Vagina (tissue), 2 donors: ENCODE measurements around the gene PLAGL1. TPM values are rescaled to one million over a fixed set of nuclear protein-coding genes. Genes with fewer than 3 reads are reported as not detected.

Experiments used
- DNase-seq, 2 donors: peaks; one replicate each; pipeline ENCODE4 v3.0.0-alpha.2; 2017; ENCODE audit errors: extremely low spot score in 2 of 2
- H3K27ac ChIP-seq: fragments of 200-600 bp; sonication (generic); one replicate; pipeline ENCODE4 v1.5.1; 2019
- H3K27me3 ChIP-seq: fragments of 200-600 bp; sonication (generic); one replicate; pipeline ENCODE4 v1.5.1; 2019
- H3K36me3 ChIP-seq, 2 donors: fragments of 200-600 bp; sonication (generic); one replicate each; pipeline ENCODE4 v1.5.1; 2017 to 2019
- H3K4me1 ChIP-seq: fragments of 200-600 bp; sonication (generic); one replicate; pipeline ENCODE4 v1.5.1; 2019
- H3K4me3 ChIP-seq, 2 donors: fragments of 200-600 bp; sonication (generic); 1 replicate in 1 of 2; 2 replicates in 1 of 2; pipeline ENCODE4 v1.5.1; 2016 to 2019
- H3K9me3 ChIP-seq: fragments of 200-600 bp; sonication (generic); one replicate; pipeline ENCODE4 v1.5.1; 2019
- POLR2A ChIP-seq, 2 donors: fragments of 450-650 bp; IDR thresholded peaks; one replicate each; pipeline ENCODE4 v1.6.1; 2017; ENCODE audit warnings: antibody characterized with exemption in 2 of 2, mild to moderate bottlenecking in 2 of 2, moderate library complexity in 2 of 2
- POLR2AphosphoS5 ChIP-seq, 2 donors: sonication (generic); formaldehyde crosslinking; IDR thresholded peaks; one replicate each; pipeline ENCODE4 v1.9.0; 2017; ENCODE audit warnings: antibody characterized with exemption in 2 of 2, mild to moderate bottlenecking in 2 of 2, low read depth in 1 of 2; ENCODE audit not compliant: insufficient read depth in 1 of 2
- intact Hi-C: fragments of 100-400 bp; cut with DNase I; formaldehyde crosslinking; loops from one replicate; pipeline ENCODE4 v1.15.1; 2023
- total RNA-seq: library from RNA; depleted of rRNA; stranded (reverse); fragments of >200 nt; gene quantifications from one replicate; pipeline ENCODE4 v1.2.3, GENCODE V29; 2016
- TF ChIP-seq, protein P1 (sequence below), 3 experiments: fragments of 450-650 bp in 2 of 3; fragments of 200-600 bp in 1 of 3; sonication (generic) in 1 of 3; IDR thresholded peaks; one replicate each; pipeline ENCODE4 v1.5.1; 2017 to 2019; ENCODE audit warnings: antibody characterized with exemption in 3 of 3, mild to moderate bottlenecking in 2 of 3, moderate library complexity in 2 of 3

PLAGL1 gene
- total RNA-seq, 1 donor from 2014 or later: 23.1 TPM

DNA sequence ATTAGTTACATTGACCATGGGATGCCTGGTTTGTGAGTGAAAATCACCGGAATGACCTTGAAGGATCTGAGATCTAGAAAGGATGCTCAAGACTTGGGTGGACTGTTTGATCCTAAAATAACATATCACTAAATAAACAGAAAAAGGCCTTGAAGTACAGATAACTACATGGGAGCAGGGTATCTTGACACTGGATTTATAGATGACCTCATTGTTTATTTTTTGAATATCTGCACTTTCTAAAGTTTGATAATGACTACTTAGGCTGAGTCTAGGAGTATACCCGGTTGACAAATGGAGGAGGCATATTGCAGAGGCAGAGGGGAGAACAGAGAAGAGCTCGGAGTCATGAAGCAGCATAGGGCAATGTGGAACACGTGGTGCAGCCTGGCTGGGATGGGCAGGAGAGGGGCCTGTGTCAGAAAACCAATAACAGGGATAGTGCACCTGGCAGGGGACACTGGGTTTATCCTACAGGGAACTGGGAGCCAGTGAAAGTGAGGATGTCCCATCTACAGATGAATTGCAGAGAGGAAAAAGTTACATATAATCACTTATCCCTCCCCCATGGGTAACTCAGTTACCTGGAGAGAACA lies 50.3 kb downstream of the PLAGL1 start:
- TF ChIP-seq POLR2A (IDR thresholded peaks at IDR 0.05): no peak
- TF ChIP-seq, protein P1, sequence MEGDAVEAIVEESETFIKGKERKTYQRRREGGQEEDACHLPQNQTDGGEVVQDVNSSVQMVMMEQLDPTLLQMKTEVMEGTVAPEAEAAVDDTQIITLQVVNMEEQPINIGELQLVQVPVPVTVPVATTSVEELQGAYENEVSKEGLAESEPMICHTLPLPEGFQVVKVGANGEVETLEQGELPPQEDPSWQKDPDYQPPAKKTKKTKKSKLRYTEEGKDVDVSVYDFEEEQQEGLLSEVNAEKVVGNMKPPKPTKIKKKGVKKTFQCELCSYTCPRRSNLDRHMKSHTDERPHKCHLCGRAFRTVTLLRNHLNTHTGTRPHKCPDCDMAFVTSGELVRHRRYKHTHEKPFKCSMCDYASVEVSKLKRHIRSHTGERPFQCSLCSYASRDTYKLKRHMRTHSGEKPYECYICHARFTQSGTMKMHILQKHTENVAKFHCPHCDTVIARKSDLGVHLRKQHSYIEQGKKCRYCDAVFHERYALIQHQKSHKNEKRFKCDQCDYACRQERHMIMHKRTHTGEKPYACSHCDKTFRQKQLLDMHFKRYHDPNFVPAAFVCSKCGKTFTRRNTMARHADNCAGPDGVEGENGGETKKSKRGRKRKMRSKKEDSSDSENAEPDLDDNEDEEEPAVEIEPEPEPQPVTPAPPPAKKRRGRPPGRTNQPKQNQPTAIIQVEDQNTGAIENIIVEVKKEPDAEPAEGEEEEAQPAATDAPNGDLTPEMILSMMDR (IDR thresholded peaks at IDR 0.05): no peak
- TF ChIP-seq POLR2AphosphoS5 (IDR thresholded peaks at IDR 0.05; ENCODE audit: insufficient read depth in 1 of 2, low read depth in 1 of 2): no peak

DNA sequence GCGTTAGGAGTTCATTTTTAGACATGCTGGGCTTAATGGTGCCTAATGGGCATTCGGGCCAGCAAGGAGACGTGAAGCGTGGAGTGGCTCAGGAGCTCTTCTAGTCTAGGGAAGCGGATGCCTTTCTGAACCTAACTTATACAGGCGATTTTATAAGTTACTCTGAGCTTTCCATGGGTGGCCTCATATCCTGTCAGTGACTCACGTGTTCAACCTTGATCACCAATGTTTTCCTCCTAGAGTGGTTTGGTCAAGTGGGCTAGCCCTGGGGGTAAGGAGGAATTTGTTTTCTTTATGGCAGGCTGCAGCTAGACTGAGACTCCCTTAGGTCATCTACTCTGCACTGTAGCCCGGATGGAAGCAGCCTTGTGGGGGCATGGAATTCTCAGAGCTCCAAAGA lies 52.1 kb downstream of the PLAGL1 start:
- Histone ChIP-seq H3K4me3 (no peak overlapping the region), H3K27me3 (no peaks in the 10 kb centered on the region), H3K27ac (no peak overlapping the region), H3K36me3 (no peaks in the 10 kb centered on the region), H3K9me3 (no peaks in the 10 kb centered on the region), H3K4me1 (no peaks in the 10 kb centered on the region)
- intact Hi-C loops: no loop called here
- no peak for DNase-seq
- TF ChIP-seq, protein P1 (IDR thresholded peaks at IDR 0.05): no peak
- no peak for TF ChIP-seq POLR2A (IDR thresholded peaks at IDR 0.05)
- no peak for TF ChIP-seq POLR2AphosphoS5 (IDR thresholded peaks at IDR 0.05; ENCODE audit: insufficient read depth in 1 of 2, low read depth in 1 of 2)

More for the DNA sequence above, 50.3 kb downstream of the PLAGL1 start:
- Histone ChIP-seq H3K36me3 (no peaks in the 10 kb centered on the region), H3K4me1 (peaks cover 8% of the 10 kb centered on the region), H3K27ac (no peak overlapping the region), H3K9me3 (no peaks in the 10 kb centered on the region), H3K4me3 (no peak overlapping the region), H3K27me3 (no peaks in the 10 kb centered on the region)
- intact Hi-C loops: no loop called here
- no peak for DNase-seq

DNA sequence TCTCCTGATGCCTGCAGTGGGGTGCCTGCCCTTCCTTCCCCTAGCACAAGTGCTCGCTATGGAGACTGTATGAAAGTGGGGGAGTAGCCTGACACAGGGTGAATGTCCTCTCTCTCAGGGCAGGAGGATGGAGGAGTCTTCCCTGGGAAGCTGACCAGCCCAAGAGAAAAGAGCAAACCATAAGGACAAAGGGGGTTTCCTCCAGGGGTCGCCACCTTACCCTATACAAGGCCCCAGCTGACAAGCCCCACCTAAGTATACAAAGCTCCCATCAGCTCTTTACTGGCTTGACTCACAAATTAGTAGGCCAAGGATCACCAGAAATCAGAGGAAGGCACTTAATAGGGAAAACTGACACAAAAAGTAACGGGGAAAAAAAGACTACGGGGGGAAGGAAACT lies 54.1 kb downstream of the PLAGL1 start:
- intact Hi-C loops: no loop called here
- DNase-seq: no peak
- Histone ChIP-seq H3K4me1 (no peaks in the 10 kb centered on the region), H3K9me3 (no peaks in the 10 kb centered on the region), H3K36me3 (no peaks in the 10 kb centered on the region), H3K27me3 (no peaks in the 10 kb centered on the region), H3K27ac (no peak overlapping the region), H3K4me3 (no peak overlapping the region)
- TF ChIP-seq POLR2A (IDR thresholded peaks at IDR 0.05) (no peak), POLR2AphosphoS5 (IDR thresholded peaks at IDR 0.05; ENCODE audit: insufficient read depth in 1 of 2, low read depth in 1 of 2) (no peak)
- TF ChIP-seq, protein P1 (IDR thresholded peaks at IDR 0.05): no peak

DNA sequence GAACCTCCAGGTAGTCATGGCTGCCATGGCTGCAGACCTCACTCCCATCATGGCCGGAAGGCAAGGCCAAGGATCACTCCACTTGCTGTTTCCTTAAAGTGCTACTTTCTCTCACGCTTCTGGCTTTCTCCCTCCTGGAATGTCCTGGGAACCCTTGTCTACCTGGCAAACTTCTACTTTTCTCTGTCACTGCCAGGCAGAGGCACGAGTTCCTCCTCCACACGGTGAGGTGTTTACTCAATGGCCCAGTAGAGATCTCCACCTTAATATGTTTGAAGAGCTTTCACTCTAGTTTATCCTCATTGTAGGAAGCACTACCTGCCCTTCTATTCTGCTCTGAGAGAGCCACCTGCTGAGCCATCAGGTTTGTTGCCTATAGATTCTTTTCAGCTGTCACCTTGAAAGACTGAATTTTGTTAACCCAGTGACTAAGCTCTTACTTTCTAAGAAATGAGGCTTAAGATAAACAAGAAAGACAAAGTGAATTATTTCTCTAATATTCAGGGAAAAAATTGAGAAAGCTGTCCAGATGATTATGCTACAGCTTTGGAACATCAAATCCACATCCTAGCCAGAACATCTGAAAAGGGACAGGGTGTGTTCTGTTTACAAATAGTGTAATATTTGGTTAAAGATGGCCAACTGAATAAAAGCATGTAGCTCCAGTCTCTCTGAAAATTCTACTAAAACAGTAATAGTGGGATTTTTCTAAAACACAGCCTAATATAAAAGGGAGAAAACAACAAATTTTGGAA lies 54.9 kb downstream of the PLAGL1 start:
- no peaks in the 10 kb centered on the region for H3K4me1 ChIP-seq
- H3K9me3 ChIP-seq: no peaks in the 10 kb centered on the region
- peaks cover 0 to under 1% of the 10 kb centered on the region in 2 donors for H3K36me3 ChIP-seq
- DNase-seq: no peak
- no peaks in the 10 kb centered on the region for H3K27me3 ChIP-seq
- no peak overlapping the region for H3K4me3 ChIP-seq
- intact Hi-C loops: no loop called here
- TF ChIP-seq, protein P1 (IDR thresholded peaks at IDR 0.05): no peak
- TF ChIP-seq POLR2A (IDR thresholded peaks at IDR 0.05) (no peak), POLR2AphosphoS5 (IDR thresholded peaks at IDR 0.05; ENCODE audit: insufficient read depth in 1 of 2, low read depth in 1 of 2) (no peak)
- no peak overlapping the region for H3K27ac ChIP-seq
